BJ (cell line): ENCODE measurements around the gene PDK3. TPM values are rescaled to one million over a fixed set of nuclear protein-coding genes. Genes with fewer than 3 reads are reported as not detected.

Experiments
- CTCF ChIA-PET: fragments of 350-600 bp; formaldehyde crosslinking; extraction: SDS; loops from one replicate; lab custom pipeline; 2021; ENCODE audit warnings: antibody characterized with exemption, inconsistent platforms; lab: Yijun Ruan, JAX
- POLR2A ChIA-PET: fragments of 300-600 bp; sonication (Branson Sonifier 250); formaldehyde crosslinking; extraction: SDS; loops from one replicate; lab custom pipeline; 2021; ENCODE audit warnings: antibody characterized with exemption; lab: Charles Lee
- DNase-seq: peaks from one replicate; pipeline ENCODE4 v3.0.0-alpha.2; 2011; ENCODE audit warnings: low read depth
- H3K27me3 ChIP-seq: 2 replicates; pipeline ENCODE4 v1.6.0; 2011; ENCODE audit warnings: low read length; ENCODE audit not compliant: control insufficient read depth, insufficient read depth
- H3K36me3 ChIP-seq: 2 replicates; pipeline ENCODE4 v1.5.1; 2011; ENCODE audit warnings: low read length; ENCODE audit not compliant: control insufficient read depth, insufficient read depth
- H3K4me3 ChIP-seq: 2 replicates; pipeline ENCODE4 v1.5.1; 2011; ENCODE audit warnings: low read depth, mild to moderate bottlenecking, control low read depth, low read length
- CTCF ChIP-seq: IDR thresholded peaks from 2 replicates; pipeline ENCODE4 v1.5.1; 2011; ENCODE audit warnings: low read depth, mild to moderate bottlenecking, control low read depth, inconsistent platforms, low read length, moderate library complexity; ENCODE audit not compliant: insufficient read depth
- polyA plus RNA-seq: library from polyadenylated mRNA; depleted of rRNA; stranded (reverse); fragments of >200 nt; gene quantifications from 2 replicates; pipeline ENCODE4 v1.2.3, GENCODE V29; 2011

The PDK3 gene
- polyA plus RNA-seq, 1 experiment: 2.4 TPM

- H3K4me3 ChIP-seq: no peak overlapping the region
- H3K36me3 ChIP-seq: no peaks in the 10 kb centered on the region
- ChIA-PET POLR2A (no interaction called here), CTCF (no interaction called here)
- no peak for TF ChIP-seq CTCF
- DNase-seq: no peak
- no peaks in the 10 kb centered on the region for H3K27me3 ChIP-seq
These were observed 41.0 kb downstream of the PDK3 start for GRCh38 chrX:24506082-24506481.

- TF ChIP-seq CTCF: no peak
- POLR2A ChIA-PET: no interaction called here
- CTCF ChIA-PET: interaction anchor here (1.1 kb wide), 1 partner anchor 9 kb away, joined by 3 read pairs; no protein-coding TSS in a partner anchor
- Histone ChIP-seq H3K4me3 (no peak overlapping the region), H3K36me3 (no peaks in the 10 kb centered on the region), H3K27me3 (no peaks in the 10 kb centered on the region)
- no peak for DNase-seq
These were observed 43.3 kb downstream of the PDK3 start for GRCh38 chrX:24508375-24508774.

GRCh38 chrX:24513416-24513815, 48.3 kb downstream of the PDK3 start:
- no peak for TF ChIP-seq CTCF
- no peaks in the 10 kb centered on the region for H3K36me3 ChIP-seq
- CTCF ChIA-PET: no interaction called here
- H3K27me3 ChIP-seq: no peaks in the 10 kb centered on the region
- POLR2A ChIA-PET: no interaction called here
- DNase-seq: no peak
- H3K4me3 ChIP-seq: no peak overlapping the region

GRCh38 chrX:24515447-24515846, 50.4 kb downstream of the PDK3 start:
- H3K27me3 ChIP-seq: no peaks in the 10 kb centered on the region
- ChIA-PET POLR2A (no interaction called here), CTCF (interaction anchor here (1.2 kb wide), 1 partner anchor 120 kb away, joined by 5 read pairs; no protein-coding TSS in a partner anchor)
- peak; percentile 9; the same call in 1 of the 2 replicates for TF ChIP-seq CTCF
- no peaks in the 10 kb centered on the region for H3K36me3 ChIP-seq
- DNase-seq: no peak
- H3K4me3 ChIP-seq: no peak overlapping the region

GRCh38 chrX:24520472-24520871, 55.4 kb downstream of the PDK3 start:
- CTCF ChIA-PET: no interaction called here
- POLR2A ChIA-PET: no interaction called here
- no peaks in the 10 kb centered on the region for H3K36me3 ChIP-seq
- no peak for DNase-seq
- no peak for TF ChIP-seq CTCF
- no peaks in the 10 kb centered on the region for H3K27me3 ChIP-seq
- H3K4me3 ChIP-seq: no peak overlapping the region
